ENCODE measurements around the gene SCIN. TPM values are rescaled to one million over a fixed set of nuclear protein-coding genes. Genes with fewer than 3 reads are reported as not detected.
"Not testable (repeated sequence)": the region's sequence is repeated elsewhere in the genome, so short reads cannot be mapped to it uniquely, and the experiment has no call there.

The SCIN gene
- polyA plus RNA-seq, 3 donors from 2014 or later, result not detected

GRCh38 chr7:12554351-12554750 lies 16.2 kb upstream of the SCIN start:
- no peaks in the 10 kb centered on the region for H3K36me3 Mint-ChIP-seq
- H3K27ac Mint-ChIP-seq, result no peak overlapping the region
- no peak for DNase-seq
- peaks cover 0 to 8% (median 3%) of the 10 kb centered on the region in 3 donors for H3K27me3 Mint-ChIP-seq (ENCODE audit: low read depth in 3 of 3)
- peaks cover 0 to 4% (median 0%) of the 10 kb centered on the region in 6 donors for H3K9me3 Mint-ChIP-seq
- no peak overlapping the region for H3K4me3 Mint-ChIP-seq
- H3K4me1 Mint-ChIP-seq, result no peaks in the 10 kb centered on the region

DNA sequence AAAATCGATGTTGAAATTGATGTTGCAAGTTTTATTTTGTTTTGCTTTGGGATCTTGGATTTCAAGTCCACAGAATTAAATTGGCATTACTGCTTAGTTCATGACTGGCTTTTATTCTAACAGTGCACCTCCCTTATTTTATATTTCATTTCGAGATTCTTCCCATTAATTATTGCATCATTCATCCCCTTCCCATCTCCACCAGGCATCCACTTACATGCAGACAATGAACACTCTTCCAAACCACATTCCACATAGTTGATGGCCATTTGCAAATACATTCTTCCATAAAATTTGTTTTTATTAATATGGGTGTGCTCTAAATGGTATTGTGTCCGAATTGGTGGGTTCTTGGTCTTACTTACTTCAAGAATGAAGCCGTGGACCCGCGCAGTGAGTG lies 15.6 kb upstream of the SCIN start:
- Mint-ChIP-seq H3K27me3 (ENCODE audit: low read depth in 3 of 3) (peaks cover 0 to 8% (median 3%) of the 10 kb centered on the region in 3 donors), H3K9me3 (peaks cover 0 to 4% (median 0%) of the 10 kb centered on the region in 6 donors), H3K27ac (no peak overlapping the region), H3K4me1 (no peaks in the 10 kb centered on the region), H3K36me3 (no peaks in the 10 kb centered on the region), H3K4me3 (no peak overlapping the region)
- no peak for DNase-seq

GRCh38 chr7:12555695-12556094 lies 14.8 kb upstream of the SCIN start:
- not testable (repeated sequence) for H3K9me3 Mint-ChIP-seq; H3K36me3 Mint-ChIP-seq; H3K4me1 Mint-ChIP-seq; H3K4me3 Mint-ChIP-seq; H3K27ac Mint-ChIP-seq; DNase-seq; H3K27me3 Mint-ChIP-seq (ENCODE audit: low read depth in 3 of 3)

DNA sequence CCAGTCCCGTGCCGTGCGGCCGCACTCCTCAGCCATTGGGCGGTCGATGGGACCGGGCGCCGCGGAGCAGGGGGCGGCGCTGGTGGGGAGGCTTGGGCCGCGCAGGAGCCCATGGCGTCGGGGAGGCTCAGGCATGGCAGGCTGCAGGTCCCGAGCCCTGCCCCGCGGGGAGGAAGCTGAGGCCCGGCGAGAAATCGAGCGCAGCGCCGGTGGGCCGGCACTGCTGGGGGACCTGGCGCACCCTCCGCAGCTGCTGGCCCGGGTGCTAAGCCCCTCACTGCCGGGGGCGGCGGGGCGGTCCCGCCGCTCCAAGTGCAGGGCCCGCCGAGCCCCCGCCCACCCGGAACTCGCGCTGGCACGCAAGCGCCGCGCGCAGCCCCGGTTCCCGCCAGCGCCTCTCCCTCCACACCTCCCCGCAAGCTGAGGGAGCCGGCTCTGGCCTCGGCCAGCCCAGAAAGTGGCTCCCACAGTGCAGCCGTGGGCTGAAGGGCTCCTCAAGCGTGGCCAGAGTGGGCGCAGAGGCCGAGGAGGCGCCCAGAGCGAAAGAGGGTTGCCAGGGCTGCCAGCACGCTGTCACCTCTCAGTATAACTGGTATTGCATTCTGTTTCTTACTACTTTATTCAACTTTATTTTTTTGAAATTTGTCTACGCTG lies 14.3 kb upstream of the SCIN start:
- not testable (repeated sequence) for H3K36me3 Mint-ChIP-seq; H3K4me1 Mint-ChIP-seq; H3K4me3 Mint-ChIP-seq; DNase-seq; H3K9me3 Mint-ChIP-seq; H3K27me3 Mint-ChIP-seq (ENCODE audit: low read depth in 3 of 3); H3K27ac Mint-ChIP-seq

DNA sequence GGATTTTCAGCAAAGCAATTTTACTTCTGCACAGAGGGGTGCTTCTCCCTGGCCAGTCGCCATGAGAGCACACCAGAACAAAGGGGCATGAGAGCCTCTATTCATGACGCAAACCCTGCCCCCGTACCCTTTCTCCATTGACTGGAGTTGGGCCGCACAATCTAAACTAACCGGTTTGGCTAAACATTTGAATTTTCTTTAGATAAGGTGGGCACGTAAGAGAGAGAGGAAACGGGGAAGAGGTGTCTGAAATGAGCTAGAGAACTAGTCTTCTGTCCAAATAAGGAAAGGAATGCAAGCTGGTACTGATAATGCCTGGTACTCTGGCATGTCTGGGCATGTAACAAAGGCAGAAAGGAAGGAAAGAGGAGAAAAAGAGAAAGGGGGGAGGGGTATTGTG lies 13.2 kb upstream of the SCIN start:
- Mint-ChIP-seq H3K27ac (no peak overlapping the region), H3K4me1 (no peaks in the 10 kb centered on the region), H3K9me3 (peaks cover 0 to 3% (median 0%) of the 10 kb centered on the region in 6 donors), H3K27me3 (ENCODE audit: low read depth in 3 of 3) (peaks cover 0 to 8% (median 3%) of the 10 kb centered on the region in 3 donors), H3K36me3 (no peaks in the 10 kb centered on the region), H3K4me3 (no peak overlapping the region)
- DNase-seq, result no peak

- Mint-ChIP-seq H3K4me1 (peaks cover 0 to 7% of the 10 kb centered on the region in 2 donors), H3K4me3 (no peak overlapping the region), H3K27ac (no peak overlapping the region), H3K36me3 (no peaks in the 10 kb centered on the region), H3K9me3 (peaks cover 0 to 8% (median 0%) of the 10 kb centered on the region in 6 donors), H3K27me3 (ENCODE audit: low read depth in 3 of 3) (peaks cover 4 to 7% (median 5%) of the 10 kb centered on the region in 3 donors)
- no peak for DNase-seq
Observed at GRCh38 chr7:12564996-12565764, 5.3 kb upstream of the SCIN start.

- Mint-ChIP-seq H3K4me1 (peaks cover 2 to 12% of the 10 kb centered on the region in 2 donors), H3K27ac (no peak overlapping the region), H3K9me3 (peaks cover 0 to 11% (median 0%) of the 10 kb centered on the region in 6 donors), H3K27me3 (ENCODE audit: low read depth in 3 of 3) (peaks cover 6 to 12% (median 7%) of the 10 kb centered on the region in 3 donors), H3K36me3 (no peaks in the 10 kb centered on the region), H3K4me3 (no peak overlapping the region)
- DNase-seq, result no peak
Observed at GRCh38 chr7:12565873-12566272, 4.6 kb upstream of the SCIN start.

DNA sequence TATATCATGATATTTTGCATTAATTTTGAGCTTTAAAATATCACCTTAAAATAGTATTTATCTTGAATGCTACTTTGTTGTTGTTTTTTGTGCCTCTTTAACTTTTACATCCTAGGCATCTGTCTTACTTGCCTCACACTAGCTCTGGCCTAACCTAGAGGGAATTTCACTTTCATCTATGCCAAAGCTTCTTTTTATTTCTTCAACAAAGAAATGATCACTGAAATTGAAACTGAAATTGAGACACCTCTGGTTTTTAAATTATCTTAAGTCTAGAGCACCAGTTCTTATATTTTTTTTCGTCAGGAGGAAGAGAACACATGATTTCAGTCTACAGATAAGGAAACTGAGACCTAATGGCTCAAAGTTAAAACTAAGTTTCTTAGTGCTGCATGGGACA lies 3.5 kb upstream of the SCIN start:
- Mint-ChIP-seq H3K9me3 (peaks cover 0 to 11% (median 0%) of the 10 kb centered on the region in 6 donors), H3K27me3 (ENCODE audit: low read depth in 3 of 3) (peaks cover 9 to 13% (median 10%) of the 10 kb centered on the region in 3 donors), H3K27ac (no peak overlapping the region), H3K4me3 (no peak overlapping the region), H3K4me1 (peaks cover 2 to 12% of the 10 kb centered on the region in 2 donors), H3K36me3 (no peaks in the 10 kb centered on the region)
- DNase-seq, result no peak

- DNase-seq, result no peak
- H3K36me3 Mint-ChIP-seq, result no peaks in the 10 kb centered on the region
- no peak overlapping the region for H3K27ac Mint-ChIP-seq
- H3K4me3 Mint-ChIP-seq, result no peak overlapping the region
- peaks cover 8 to 13% (median 9%) of the 10 kb centered on the region in 3 donors for H3K27me3 Mint-ChIP-seq (ENCODE audit: low read depth in 3 of 3)
- peaks cover 0 to 11% (median under 1%) of the 10 kb centered on the region in 6 donors for H3K9me3 Mint-ChIP-seq
- peaks cover 2 to 12% of the 10 kb centered on the region in 2 donors for H3K4me1 Mint-ChIP-seq
Observed at GRCh38 chr7:12569673-12570072, 847 bp upstream of the SCIN start.

DNA sequence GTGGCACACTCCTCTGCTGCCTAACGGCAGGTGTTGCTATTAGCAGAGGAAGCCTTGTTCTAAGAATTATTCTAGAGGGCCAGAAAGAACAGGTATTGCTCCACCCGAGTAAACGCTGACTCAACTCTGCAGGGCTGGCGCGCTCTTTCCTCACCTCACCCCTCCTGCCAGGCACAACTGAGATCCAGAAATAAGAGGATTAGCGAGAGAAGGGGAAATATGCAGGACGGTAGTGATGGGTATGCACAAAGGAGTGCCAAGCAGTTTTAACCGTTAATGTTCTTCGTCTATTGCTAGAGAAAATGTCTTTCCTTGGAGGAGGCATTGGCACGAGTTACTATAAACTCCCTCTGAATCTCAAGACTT lies 369 bp upstream of the SCIN start:
- Mint-ChIP-seq H3K27ac (no peak overlapping the region), H3K27me3 (ENCODE audit: low read depth in 3 of 3) (peaks cover 8 to 13% (median 9%) of the 10 kb centered on the region in 3 donors), H3K4me3 (peak overlapping the region; percentile 34 to 64 (median 55)), H3K9me3 (peaks cover 0 to 11% (median under 1%) of the 10 kb centered on the region in 6 donors), H3K4me1 (peaks cover 2 to 12% of the 10 kb centered on the region in 2 donors), H3K36me3 (no peaks in the 10 kb centered on the region)
- DNase-seq, result no peak

GRCh38 chr7:12571691-12572090 lies 1.2 kb downstream of the SCIN start:
- peaks cover 8 to 13% (median 9%) of the 10 kb centered on the region in 3 donors for H3K27me3 Mint-ChIP-seq (ENCODE audit: low read depth in 3 of 3)
- H3K4me3 Mint-ChIP-seq, result peak overlapping the region in 1 of 5 donors; percentile 20
- peaks cover 2 to 12% of the 10 kb centered on the region in 2 donors for H3K4me1 Mint-ChIP-seq
- no peak overlapping the region for H3K27ac Mint-ChIP-seq
- no peaks in the 10 kb centered on the region for H3K36me3 Mint-ChIP-seq
- H3K9me3 Mint-ChIP-seq, result peaks cover 0 to 6% (median under 1%) of the 10 kb centered on the region in 6 donors
- no peak for DNase-seq

- H3K4me3 Mint-ChIP-seq, result no peak overlapping the region
- no peak for DNase-seq
- no peaks in the 10 kb centered on the region for H3K36me3 Mint-ChIP-seq
- H3K4me1 Mint-ChIP-seq, result peaks cover 2 to 12% of the 10 kb centered on the region in 2 donors
- peaks cover 7 to 13% (median 9%) of the 10 kb centered on the region in 3 donors for H3K27me3 Mint-ChIP-seq (ENCODE audit: low read depth in 3 of 3)
- peaks cover 0 to 6% (median 0%) of the 10 kb centered on the region in 6 donors for H3K9me3 Mint-ChIP-seq
- no peak overlapping the region for H3K27ac Mint-ChIP-seq
Observed at GRCh38 chr7:12572941-12573575, 2.5 kb downstream of the SCIN start.

- no peaks in the 10 kb centered on the region for H3K36me3 Mint-ChIP-seq
- peaks cover 2 to 12% of the 10 kb centered on the region in 2 donors for H3K4me1 Mint-ChIP-seq
- H3K27ac Mint-ChIP-seq, result no peak overlapping the region
- H3K27me3 Mint-ChIP-seq (ENCODE audit: low read depth in 3 of 3), result peaks cover 8 to 11% (median 9%) of the 10 kb centered on the region in 3 donors
- H3K9me3 Mint-ChIP-seq, result peaks cover 0 to 6% (median 0%) of the 10 kb centered on the region in 6 donors
- H3K4me3 Mint-ChIP-seq, result no peak overlapping the region
- DNase-seq, result no peak
Observed at GRCh38 chr7:12573885-12574284, 3.4 kb downstream of the SCIN start.

Data from immature natural killer cell (primary cell).